Kidney epithelial cell (primary cell): ENCODE results near the gene SLC41A3. TPM values are rescaled to one million over a fixed set of nuclear protein-coding genes. Genes with fewer than 3 reads are reported as not detected.
"Not testable (repeated sequence)": the region's sequence is repeated elsewhere in the genome, so short reads cannot be mapped to it uniquely, and the experiment has no call there.

ENCODE experiments used
- DNase-seq: peaks from one replicate; pipeline ENCODE4 v3.0.0-alpha.2; 2010; ENCODE audit warnings: low read depth
- H3K27me3 ChIP-seq: 2 replicates; pipeline ENCODE4 v1.6.0; 2011; ENCODE audit warnings: low read length; ENCODE audit not compliant: control insufficient read depth, insufficient read depth
- H3K36me3 ChIP-seq: 2 replicates; pipeline ENCODE4 v1.5.1; 2011; ENCODE audit warnings: low read length; ENCODE audit not compliant: control insufficient read depth, insufficient read depth
- H3K4me3 ChIP-seq: 2 replicates; pipeline ENCODE4 v1.5.1; 2011; ENCODE audit warnings: low read depth, mild to moderate bottlenecking, control low read depth, low read length
- CTCF ChIP-seq: IDR thresholded peaks from 2 replicates; pipeline ENCODE4 v1.5.1; 2011; ENCODE audit warnings: mild to moderate bottlenecking, moderate library complexity, low read length, control low read depth, inconsistent platforms; ENCODE audit not compliant: insufficient read depth, poor library complexity, severe bottlenecking
- total RNA-seq: library from RNA; depleted of rRNA; stranded (reverse); fragments of >200 nt; gene quantifications from 2 replicates; pipeline ENCODE4 v1.2.3, GENCODE V29; 2015

The SLC41A3 gene
- total RNA-seq, 1 donor from 2014 or later, result 74.9 TPM

DNA sequence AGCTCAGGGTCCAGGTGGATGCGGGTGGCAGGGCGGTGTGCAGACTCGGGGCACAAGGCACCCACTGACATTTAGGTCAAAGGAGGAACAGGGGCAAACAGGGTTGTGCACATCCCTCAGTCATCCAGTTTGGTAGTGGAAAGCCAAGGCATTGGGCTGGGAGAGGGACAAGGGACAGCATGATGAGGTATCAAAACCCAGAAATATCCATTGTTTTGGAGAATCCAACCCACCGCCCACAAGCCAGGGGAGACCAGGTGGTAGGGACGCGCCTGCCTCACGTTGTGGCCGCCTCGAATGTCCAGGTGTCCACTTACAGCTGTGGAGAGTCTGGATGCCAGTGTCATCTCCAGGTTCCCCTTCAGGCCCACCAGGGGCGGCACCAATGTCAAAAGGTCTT, 33.3 kb downstream of the SLC41A3 start:
- DNase-seq, result no peak
- Histone ChIP-seq H3K4me3 (no peak overlapping the region), H3K27me3 (no peaks in the 10 kb centered on the region), H3K36me3 (no peaks in the 10 kb centered on the region)
- no peak for TF ChIP-seq CTCF

DNA sequence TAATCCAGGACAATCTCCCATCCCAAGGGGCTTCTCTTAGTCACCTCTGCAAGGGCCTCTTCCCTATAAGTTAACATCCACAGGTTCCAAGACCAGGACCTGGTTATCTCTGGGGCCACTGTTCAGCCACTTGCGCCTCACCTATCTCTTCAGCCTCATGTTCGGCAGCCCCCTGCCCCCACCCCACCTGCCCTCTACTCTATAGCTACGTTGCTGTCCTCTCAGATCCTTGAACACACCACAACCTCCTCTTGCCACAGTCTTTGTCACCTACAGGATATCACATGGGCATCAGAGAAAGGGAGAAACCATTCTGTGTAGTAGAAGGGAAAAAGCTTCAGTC, 33.9 kb downstream of the SLC41A3 start:
- DNase-seq, result no peak
- no peak for TF ChIP-seq CTCF
- Histone ChIP-seq H3K36me3 (no peaks in the 10 kb centered on the region), H3K27me3 (no peaks in the 10 kb centered on the region), H3K4me3 (no peak overlapping the region)

DNA sequence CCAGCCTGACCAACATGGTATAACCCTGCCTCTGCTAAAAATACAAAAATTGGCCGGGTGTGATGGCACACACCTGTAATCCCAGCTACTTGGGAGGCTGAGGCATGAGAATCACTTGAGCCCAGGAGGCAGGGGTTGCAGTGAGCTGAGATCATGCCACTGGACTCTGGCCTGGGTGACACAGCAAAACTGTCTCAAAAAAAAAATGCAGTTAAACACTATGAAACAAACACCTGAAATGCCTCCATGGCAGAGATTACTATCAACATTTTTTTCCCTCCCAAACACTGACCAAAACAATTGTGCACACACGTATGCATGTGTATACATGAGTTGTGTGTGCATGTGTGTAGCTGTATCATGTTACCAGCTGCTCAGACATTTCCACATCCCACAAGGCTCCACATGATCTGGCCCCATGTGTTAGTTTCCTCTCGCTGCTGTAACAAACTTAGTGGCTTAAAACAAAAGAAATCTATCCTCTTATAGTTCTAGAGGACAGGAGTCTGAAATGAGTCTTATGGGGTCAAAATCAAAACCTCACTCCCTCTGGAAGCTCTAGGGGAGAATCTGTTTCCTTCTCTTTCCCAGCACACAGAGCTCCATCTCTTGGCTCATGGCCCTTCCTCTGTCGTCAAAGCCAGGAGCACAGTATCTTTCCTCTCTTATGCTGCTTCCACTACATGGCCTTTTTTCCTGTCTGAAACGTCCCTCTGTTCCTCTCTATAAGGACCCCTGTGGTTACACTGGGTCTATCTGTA, 34.5 kb downstream of the SLC41A3 start:
- H3K36me3 ChIP-seq, result no peaks in the 10 kb centered on the region
- H3K27me3 ChIP-seq, result no peaks in the 10 kb centered on the region
- no peak overlapping the region for H3K4me3 ChIP-seq
- no peak for TF ChIP-seq CTCF
- DNase-seq, result no peak

DNA sequence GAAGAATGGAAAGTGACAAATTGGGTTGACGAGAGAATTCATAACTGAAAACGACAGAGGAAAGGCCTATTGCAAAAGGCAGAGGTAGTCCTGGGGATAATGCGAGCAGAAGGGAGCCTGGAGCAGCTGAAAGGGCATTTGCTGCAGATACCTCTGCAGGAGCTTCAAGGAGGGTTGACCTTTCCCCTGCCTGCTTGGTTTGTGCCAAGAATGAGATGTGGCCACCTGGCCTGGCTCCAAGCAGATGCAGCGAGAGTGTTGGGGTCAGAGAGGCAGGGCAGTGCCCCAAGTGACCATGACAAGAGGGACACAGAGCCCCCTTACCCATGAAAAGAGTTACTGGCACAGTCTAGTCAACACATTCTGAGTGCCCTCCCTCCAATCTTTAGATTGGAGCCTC, 43.5 kb downstream of the SLC41A3 start:
- no peak for DNase-seq
- H3K27me3 ChIP-seq, result no peaks in the 10 kb centered on the region
- no peak for TF ChIP-seq CTCF
- H3K36me3 ChIP-seq, result no peaks in the 10 kb centered on the region
- H3K4me3 ChIP-seq, result no peak overlapping the region

DNA sequence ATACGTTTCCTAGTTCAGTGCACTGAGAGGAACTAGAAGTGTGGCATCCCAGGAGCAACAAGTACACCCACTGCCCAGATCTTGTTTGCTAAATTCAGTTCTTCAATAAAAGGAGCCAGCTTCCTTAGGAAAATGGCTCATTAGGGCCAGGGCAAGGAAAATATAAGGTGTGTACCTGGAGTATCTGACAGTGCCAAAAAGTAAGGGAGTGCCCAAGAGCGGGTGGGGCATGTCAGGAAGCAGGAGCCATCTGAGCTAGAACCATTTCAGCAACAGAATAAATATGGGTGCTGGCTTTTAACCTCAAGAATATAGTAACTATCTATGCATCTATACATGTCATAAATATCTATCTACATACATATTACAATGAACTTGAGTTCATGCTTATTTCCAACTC, 44.1 kb downstream of the SLC41A3 start:
- no peaks in the 10 kb centered on the region for H3K36me3 ChIP-seq
- no peak for TF ChIP-seq CTCF
- no peak overlapping the region for H3K4me3 ChIP-seq
- H3K27me3 ChIP-seq, result no peaks in the 10 kb centered on the region
- DNase-seq, result no peak

DNA sequence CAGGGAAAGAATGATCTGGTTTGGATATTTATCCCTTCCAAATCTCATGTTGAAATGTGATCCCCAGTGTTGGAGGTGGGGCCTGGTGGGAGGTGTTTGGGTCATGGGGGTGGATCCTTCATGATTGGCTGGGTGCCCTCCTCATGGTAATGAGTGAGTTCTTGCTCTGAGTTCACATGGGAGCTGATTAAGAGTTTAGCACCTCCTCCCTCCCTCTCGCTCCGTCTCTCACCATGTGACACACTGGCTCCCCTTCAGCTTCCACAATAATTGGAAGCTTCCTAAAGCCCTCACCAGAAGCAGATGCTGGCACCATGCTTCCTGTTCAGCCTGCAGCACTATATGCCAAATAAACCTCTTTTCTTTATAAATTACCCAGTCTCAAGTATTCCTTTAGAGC, 45.1 kb downstream of the SLC41A3 start:
- not testable (repeated sequence) for H3K27me3 ChIP-seq, H3K36me3 ChIP-seq, H3K4me3 ChIP-seq, DNase-seq
